ENCODE results near the gene FBXO40.
"Not testable (repeated sequence)": the region's sequence is repeated elsewhere in the genome, so short reads cannot be mapped to it uniquely, and the experiment has no call there.

The FBXO40 gene

DNA sequence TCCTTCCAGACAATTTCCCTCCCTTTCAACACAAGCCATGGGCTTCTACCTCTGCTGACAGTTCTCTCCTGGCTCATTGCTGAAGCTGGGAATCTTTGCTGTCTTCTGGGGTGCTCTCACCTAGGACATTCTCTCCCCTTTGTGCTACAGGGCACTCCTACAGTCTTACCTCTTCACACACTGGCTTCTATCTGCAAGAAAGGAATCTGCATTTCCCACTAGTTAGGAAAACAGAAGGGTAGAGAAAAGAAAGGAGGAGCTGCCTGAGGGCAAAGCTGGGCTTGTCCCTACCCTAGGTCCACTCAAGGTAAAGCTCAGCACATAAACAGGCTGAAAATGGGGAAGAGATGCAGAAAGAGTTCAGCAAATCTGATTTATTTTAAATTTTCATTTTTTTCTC lies 31.0 kb upstream of the FBXO40 start:
- DNase-seq (ENCODE audit: extremely low read depth, low read depth): no peak

DNA sequence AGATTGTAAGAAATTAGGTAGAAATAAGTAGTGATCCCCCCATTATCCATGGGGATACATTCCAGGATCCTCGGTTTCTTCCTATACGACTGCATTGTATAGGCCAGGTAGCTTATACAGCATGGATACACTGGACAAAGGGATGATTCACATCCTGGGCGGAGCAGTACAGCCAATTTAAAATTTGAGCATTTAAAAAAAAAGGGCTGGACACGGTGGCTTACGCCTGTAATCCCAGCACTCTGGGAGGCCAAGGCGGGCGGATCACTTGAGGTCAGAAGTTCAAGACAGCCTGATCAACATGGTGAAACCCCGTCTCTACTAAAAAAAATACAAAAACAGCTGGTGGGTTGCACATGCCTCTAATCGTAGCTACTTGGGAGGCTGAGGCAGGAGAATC lies 26.4 kb upstream of the FBXO40 start:
- DNase-seq (ENCODE audit: extremely low read depth, low read depth): no peak
- TF ChIP-seq, protein P1, sequence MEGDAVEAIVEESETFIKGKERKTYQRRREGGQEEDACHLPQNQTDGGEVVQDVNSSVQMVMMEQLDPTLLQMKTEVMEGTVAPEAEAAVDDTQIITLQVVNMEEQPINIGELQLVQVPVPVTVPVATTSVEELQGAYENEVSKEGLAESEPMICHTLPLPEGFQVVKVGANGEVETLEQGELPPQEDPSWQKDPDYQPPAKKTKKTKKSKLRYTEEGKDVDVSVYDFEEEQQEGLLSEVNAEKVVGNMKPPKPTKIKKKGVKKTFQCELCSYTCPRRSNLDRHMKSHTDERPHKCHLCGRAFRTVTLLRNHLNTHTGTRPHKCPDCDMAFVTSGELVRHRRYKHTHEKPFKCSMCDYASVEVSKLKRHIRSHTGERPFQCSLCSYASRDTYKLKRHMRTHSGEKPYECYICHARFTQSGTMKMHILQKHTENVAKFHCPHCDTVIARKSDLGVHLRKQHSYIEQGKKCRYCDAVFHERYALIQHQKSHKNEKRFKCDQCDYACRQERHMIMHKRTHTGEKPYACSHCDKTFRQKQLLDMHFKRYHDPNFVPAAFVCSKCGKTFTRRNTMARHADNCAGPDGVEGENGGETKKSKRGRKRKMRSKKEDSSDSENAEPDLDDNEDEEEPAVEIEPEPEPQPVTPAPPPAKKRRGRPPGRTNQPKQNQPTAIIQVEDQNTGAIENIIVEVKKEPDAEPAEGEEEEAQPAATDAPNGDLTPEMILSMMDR (IDR thresholded peaks at IDR 0.05; ENCODE audit: low read depth, low read length): no peak

More for the DNA sequence above, 31.0 kb upstream of the FBXO40 start:
- TF ChIP-seq, protein P1 (IDR thresholded peaks at IDR 0.05; ENCODE audit: low read depth, low read length): no peak

DNA sequence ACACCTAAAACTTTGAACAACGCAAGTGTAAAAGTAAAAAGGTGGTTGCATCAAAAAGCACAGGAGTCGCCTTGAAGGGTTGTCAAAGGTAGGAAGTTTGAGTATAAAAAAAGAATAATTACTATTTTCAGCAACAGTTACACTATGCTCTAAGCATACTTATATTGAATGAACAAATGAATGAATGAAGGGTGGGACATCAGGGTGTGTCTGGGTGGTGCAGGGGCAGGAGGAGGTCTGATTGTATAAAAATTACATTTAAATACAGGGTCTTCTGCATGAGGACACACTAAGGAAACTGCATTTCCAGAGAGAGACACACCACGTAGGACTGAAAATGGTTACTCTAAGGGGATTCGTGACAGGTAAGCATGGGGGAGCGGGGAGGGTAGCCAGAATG lies 25.5 kb upstream of the FBXO40 start, which contains the start of gene ARGFX:
Gene ARGFX, plus strand, starts transcription at position 301 of the 400 bp plus-strand sequence. CDS start 2,765 bp downstream, outside the sequence.
- TF ChIP-seq, protein P1 (IDR thresholded peaks at IDR 0.05; ENCODE audit: low read depth, low read length): no peak
- no peak for DNase-seq (ENCODE audit: extremely low read depth, low read depth)

DNA sequence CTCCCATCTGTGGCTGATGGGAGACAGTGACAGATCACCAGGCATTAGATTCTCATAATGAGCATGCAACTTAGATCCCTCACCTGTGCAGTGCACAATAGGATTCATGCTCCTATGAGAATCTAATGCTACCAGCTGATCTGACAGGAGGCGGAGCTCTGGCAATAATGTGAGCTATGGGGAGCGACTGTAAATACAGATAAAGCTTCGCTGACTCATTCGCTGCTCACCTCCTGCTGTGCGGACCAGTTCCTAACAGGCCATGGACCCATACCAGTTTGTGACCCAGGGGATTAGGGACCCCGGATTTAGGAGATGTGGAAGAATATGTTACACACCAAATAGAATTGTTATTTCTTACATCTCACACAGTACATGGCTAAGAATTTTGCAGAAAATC lies 18.7 kb upstream of the FBXO40 start:
- TF ChIP-seq, protein P1 (IDR thresholded peaks at IDR 0.05; ENCODE audit: low read depth, low read length): no peak
- no peak for DNase-seq (ENCODE audit: extremely low read depth, low read depth)

DNA sequence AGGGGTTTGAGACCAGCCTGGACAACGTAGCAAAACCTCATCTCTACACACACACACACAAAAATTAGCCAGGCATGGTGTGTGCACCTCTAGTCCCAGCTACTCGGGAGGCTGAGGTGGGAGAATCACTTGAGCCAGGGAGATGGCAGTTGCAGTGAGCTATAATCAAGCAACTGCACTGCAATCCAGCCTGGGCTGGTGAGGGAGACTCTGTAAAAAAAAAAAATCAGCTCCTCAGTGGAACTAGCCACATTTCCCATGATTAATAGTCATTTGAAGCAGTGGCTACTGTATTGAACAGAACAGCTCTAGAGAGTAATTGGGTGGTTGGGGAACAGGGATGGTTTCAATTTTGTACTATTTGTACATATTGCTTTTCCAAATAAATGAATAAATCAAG lies 11.5 kb upstream of the FBXO40 start:
- DNase-seq (ENCODE audit: extremely low read depth, low read depth): no peak
- TF ChIP-seq, protein P1 (IDR thresholded peaks at IDR 0.05; ENCODE audit: low read depth, low read length): no peak

DNA sequence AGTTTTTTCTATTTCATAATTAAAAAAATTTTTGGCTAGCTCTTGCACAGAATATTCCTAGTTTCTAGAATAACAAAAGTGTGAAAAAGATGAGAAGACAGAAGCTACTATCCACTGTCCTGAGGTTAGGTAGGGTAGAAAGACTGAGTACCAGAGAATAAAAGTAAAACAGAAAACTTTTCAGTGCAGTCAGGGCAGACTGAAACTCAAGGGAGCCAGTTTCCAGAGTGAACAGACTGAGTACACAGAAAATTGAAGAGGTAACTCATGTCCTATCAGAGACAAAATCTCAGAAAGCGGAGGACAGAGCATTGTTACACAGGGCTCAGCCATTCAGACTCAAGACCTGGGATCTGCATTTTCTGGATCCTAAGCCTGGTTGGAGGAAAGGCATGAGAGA lies 8.8 kb upstream of the FBXO40 start:
- no peak for DNase-seq (ENCODE audit: extremely low read depth, low read depth)
- TF ChIP-seq, protein P1 (IDR thresholded peaks at IDR 0.05; ENCODE audit: low read depth, low read length): no peak

DNA sequence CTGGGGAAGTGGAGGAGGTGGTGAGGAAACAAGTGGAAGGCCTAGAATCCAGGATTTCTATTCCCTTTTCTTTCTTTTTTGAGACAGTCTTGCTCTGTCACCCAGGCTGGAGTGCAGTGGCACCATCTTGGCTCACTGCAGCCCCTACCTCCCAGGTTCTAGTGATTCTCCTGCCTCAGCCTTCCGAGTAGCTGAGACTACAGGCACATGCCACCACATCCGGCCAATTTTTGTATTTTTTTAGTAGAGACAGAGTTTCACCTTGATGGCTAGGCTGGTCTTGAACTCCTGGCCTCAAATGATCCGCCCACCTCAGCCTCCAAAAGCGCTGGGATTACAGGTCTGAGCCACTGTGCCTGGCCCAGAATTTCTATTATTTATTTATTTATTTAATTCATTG lies 627 bp downstream of the FBXO40 start:
- not testable (repeated sequence) for DNase-seq (ENCODE audit: extremely low read depth, low read depth)

DNA sequence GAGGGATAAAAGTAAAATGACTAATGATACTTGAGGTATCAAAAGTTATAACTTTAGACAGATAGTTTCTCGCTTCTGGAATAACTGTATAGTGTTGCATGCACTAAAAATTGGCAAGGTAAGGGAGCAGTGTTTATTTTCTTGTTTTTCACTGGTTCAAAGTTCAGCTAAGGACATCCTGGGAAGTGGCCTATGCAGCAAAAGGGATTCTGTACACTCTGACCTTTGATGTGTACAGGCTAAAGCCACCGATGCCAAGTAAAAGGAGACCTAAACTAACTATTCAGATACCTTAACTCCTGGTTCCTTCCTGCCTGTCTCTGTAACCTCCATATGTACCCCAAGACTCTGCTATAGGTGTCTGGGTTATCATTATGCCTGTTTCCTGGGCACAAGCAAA lies 1.7 kb downstream of the FBXO40 start:
- no peak for DNase-seq (ENCODE audit: extremely low read depth, low read depth)
- TF ChIP-seq, protein P1 (IDR thresholded peaks at IDR 0.05; ENCODE audit: low read depth, low read length): no peak
